Omental fat pad (tissue), 4 donors: Measurements from ENCODE around the gene ATF6. TPM values are rescaled to one million over a fixed set of nuclear protein-coding genes. Genes with fewer than 3 reads are reported as not detected.

Experiments
- ATAC-seq: fragments of 150-250 bp; one replicate; pipeline ENCODE4 v1.9.1; 2016; ENCODE audit warnings: mild to moderate bottlenecking, moderate library complexity; ENCODE audit not compliant: low FRiP score
- DNase-seq: peaks from one replicate; pipeline ENCODE4 v3.0.0-alpha.2; 2019; ENCODE audit warnings: low spot score
- total RNA-seq, 4 donors: library from RNA; depleted of rRNA; stranded (reverse); fragments of >200 nt; gene quantifications; one replicate each; pipeline ENCODE4 v1.1.0, GENCODE V29; 2016
- TF ChIP-seq, protein P1 (sequence below), 3 donors: fragments of 450-650 bp; IDR thresholded peaks; one replicate each; pipeline ENCODE4 v1.5.1; 2016 to 2017; ENCODE audit warnings: antibody characterized with exemption in 3 of 3, mild to moderate bottlenecking in 3 of 3, moderate library complexity in 2 of 3

ATF6 gene
- total RNA-seq, 4 donors from 2014 or later, result 30.9 to 38.0 (median 36.1) TPM

DNA sequence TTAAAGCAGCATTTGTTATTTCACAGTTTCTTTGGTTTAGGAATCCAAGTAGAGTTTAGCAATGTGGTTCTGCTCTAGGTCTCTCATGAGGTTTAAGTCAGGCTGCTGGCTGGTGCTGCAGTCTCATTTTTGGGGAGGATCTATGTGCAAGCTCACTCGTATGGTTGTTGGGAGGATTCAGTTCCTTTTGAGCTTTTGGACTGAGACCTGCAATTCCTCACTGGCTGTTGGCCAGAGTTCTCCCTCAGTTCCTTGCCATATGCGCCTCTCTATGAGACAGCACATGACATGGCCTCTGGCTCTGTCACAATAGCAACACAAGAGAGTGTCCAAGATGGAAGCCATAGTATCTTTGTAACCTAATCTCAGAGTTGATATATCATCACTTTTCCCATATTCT lies 166.5 kb downstream of the ATF6 start:
- TF ChIP-seq, protein P1, sequence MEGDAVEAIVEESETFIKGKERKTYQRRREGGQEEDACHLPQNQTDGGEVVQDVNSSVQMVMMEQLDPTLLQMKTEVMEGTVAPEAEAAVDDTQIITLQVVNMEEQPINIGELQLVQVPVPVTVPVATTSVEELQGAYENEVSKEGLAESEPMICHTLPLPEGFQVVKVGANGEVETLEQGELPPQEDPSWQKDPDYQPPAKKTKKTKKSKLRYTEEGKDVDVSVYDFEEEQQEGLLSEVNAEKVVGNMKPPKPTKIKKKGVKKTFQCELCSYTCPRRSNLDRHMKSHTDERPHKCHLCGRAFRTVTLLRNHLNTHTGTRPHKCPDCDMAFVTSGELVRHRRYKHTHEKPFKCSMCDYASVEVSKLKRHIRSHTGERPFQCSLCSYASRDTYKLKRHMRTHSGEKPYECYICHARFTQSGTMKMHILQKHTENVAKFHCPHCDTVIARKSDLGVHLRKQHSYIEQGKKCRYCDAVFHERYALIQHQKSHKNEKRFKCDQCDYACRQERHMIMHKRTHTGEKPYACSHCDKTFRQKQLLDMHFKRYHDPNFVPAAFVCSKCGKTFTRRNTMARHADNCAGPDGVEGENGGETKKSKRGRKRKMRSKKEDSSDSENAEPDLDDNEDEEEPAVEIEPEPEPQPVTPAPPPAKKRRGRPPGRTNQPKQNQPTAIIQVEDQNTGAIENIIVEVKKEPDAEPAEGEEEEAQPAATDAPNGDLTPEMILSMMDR (IDR thresholded peaks at IDR 0.05), result no peak
- ATAC-seq, result no peak
- no peak for DNase-seq

GRCh38 chr1:161933592-161934588 lies 167.8 kb downstream of the ATF6 start:
- TF ChIP-seq, protein P1 (IDR thresholded peaks at IDR 0.05), result no peak
- ATAC-seq, result no peak

GRCh38 chr1:161935264-161935663 lies 169.1 kb downstream of the ATF6 start:
- no peak for ATAC-seq

More at GRCh38 chr1:161933592-161934588, 167.8 kb downstream of the ATF6 start:
- DNase-seq, result no peak

DNA sequence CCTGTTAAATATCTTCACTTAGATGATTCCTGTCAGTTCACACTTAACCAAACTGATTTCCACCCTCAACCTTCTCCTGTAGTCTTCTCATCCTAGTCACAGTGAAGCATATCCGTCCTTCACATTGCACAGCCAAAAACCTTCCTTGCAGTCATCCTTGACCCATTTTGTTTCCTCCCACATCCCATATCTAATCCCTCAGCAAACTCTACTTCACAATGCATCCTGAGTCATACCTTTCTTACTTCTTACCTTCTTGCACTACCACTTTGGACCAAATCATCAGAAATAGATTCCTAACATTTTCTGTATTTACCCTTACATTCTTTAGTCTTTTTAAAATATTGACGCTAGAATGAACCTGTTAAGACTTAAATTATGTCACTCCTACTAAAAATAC lies 170.7 kb downstream of the ATF6 start:
- DNase-seq (no peak), ATAC-seq (no peak)
- TF ChIP-seq, protein P1 (IDR thresholded peaks at IDR 0.05), result no peak

More at GRCh38 chr1:161935264-161935663, 169.1 kb downstream of the ATF6 start:
- TF ChIP-seq, protein P1 (IDR thresholded peaks at IDR 0.05), result no peak
- DNase-seq, result no peak

DNA sequence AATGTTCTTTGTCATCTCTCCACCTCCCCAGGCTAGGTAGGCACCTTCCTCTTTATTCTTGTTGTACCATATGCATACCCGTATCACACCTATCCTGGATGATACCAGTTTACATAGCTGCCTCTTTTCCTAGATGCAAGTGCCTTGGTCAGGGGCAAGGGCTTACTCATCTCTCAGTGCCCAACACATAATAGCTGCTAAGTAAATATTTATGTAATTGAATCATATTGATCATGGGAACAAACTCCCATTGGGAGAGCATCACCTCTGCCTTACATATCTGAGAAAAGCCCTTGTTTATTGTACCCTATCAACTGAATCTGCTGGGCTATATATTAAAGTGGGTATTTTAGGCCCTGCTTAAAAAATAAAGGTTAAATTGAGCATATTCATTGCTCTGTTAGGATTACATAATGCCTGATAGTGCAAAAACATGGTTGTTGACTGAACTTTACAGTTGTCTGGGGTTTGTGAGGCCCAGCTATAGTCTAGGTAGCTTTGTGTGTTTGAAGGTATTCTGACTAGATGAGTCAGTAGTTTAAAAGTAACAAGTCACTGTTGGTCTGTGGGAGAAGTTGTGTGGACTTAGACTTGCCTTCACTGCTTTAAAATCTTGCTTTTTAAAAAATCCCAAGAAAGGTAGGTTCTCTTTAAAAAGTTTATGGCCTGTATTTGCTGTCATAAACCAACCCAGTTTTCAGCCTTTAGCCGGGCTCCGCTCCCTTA lies 174.9 kb downstream of the ATF6 start:
- TF ChIP-seq, protein P1 (IDR thresholded peaks at IDR 0.05), result no peak
- ATAC-seq (no peak), DNase-seq (no peak)

DNA sequence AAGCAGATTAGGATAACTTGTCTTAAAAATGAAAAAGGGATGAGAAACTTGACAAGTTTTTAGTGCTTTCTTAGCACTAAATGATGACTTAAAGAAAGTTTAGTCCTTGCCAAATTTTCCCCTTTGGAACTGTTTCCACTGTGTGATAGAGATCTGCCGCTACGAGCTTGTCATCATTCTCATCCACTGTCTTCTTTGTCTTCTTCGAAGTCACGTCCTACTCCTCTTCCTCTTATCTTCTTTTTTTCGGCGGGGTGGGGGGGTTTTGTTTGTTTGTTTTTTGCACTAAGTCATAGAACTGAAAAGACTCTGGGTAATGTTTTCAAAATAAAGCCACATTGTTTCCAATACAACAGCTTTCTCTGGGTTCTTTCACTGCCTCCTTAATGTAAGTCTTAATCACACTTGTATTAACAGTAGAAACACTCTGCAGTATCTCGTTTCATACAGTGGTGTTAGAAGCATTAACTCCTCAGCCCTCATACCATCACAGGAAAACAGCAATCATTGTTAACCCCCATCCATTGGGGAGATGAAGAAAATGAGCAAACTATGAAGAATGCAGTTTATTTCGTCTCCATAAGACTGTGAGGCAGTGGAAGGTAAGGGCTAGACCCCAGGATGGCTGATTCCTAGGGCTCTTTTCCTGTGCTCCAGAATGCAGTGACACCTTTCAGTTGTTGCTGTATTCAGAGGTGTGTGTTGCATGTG lies 175.8 kb downstream of the ATF6 start:
- DNase-seq (no peak), ATAC-seq (no peak)

More for the DNA sequence above, 175.8 kb downstream of the ATF6 start:
- TF ChIP-seq, protein P1 (IDR thresholded peaks at IDR 0.05), result no peak
